Body of pancreas (tissue), 4 donors: ENCODE data around the gene DNAH2. TPM values are rescaled to one million over a fixed set of nuclear protein-coding genes. Genes with fewer than 3 reads are reported as not detected.
A peak's percentile ranks its signal among the peaks of the same experiment; 100 is the strongest.

Experiments
- ATAC-seq: fragments of 150-250 bp; one replicate; pipeline ENCODE4 v1.9.1; 2016
- DNase-seq, 4 donors: peaks; one replicate each; pipeline ENCODE4 v3.0.0-alpha.2; 2019
- H3K27ac ChIP-seq, 4 donors: fragments of 200-600 bp; sonication (generic); 1 replicate in 3 of 4; 2 replicates in 1 of 4; pipeline versions ENCODE4 v1.5.1 to v1.6.1; 2016 to 2019; ENCODE audit warnings: mild to moderate bottlenecking in 1 of 4, mixed read lengths in 1 of 4, moderate library complexity in 1 of 4
- H3K27me3 ChIP-seq, 2 donors: fragments of 200-600 bp; sonication (generic); one replicate each; pipeline ENCODE4 v1.6.0; 2016; ENCODE audit warnings: mild to moderate bottlenecking in 1 of 2
- H3K36me3 ChIP-seq, 2 donors: fragments of 200-600 bp; sonication (generic); replicated peaks in 1 of 2; 2 replicates each; pipeline ENCODE4 v1.5.1; 2016; ENCODE audit warnings: low read depth in 2 of 2; ENCODE audit not compliant: insufficient read depth in 1 of 2
- H3K4me1 ChIP-seq: fragments of 200-600 bp; sonication (generic); one replicate; pipeline ENCODE4 v1.6.0; 2016
- H3K4me3 ChIP-seq, 2 donors: fragments of 200-600 bp; sonication (generic); 1 replicate in 1 of 2; 2 replicates in 1 of 2; pipeline ENCODE4 v1.5.1; 2016 to 2019
- H3K9me3 ChIP-seq, 3 donors: fragments of 200-600 bp; sonication (generic); 1 replicate in 2 of 3; 2 replicates in 1 of 3; pipeline ENCODE4 v1.5.1; 2016
- POLR2A ChIP-seq, 3 donors: fragments of 450-650 bp; IDR thresholded peaks; one replicate each; pipeline ENCODE4 v1.6.1; 2016; ENCODE audit warnings: antibody characterized with exemption in 3 of 3, mild to moderate bottlenecking in 2 of 3
- WGBS, 2 donors: methylation state at CpG; one replicate each; pipeline ENCODE4 v1.1.5; 2017; 5-methylcytosine and 5-hydroxymethylcytosine counted together
- intact Hi-C: fragments of 100-400 bp; cut with DNase I; formaldehyde crosslinking; loops from one replicate; pipeline ENCODE4 v1.15.1; 2023
- total RNA-seq, 2 donors: library from RNA; depleted of rRNA; stranded (reverse); fragments of >200 nt; gene quantifications; one replicate each; pipeline ENCODE4 v1.1.0, GENCODE V29; 2016
- TF ChIP-seq, protein P1 (sequence below), 7 experiments: fragments of 450-650 bp in 4 of 7; fragments of 200-600 bp in 3 of 7; sonication (generic) in 3 of 7; IDR thresholded peaks; one replicate each; pipeline ENCODE4 v1.5.1; 2016 to 2019; ENCODE audit warnings: antibody characterized with exemption in 7 of 7

The DNAH2 gene
- total RNA-seq, 2 donors from 2014 or later = 0.26 to 0.66 TPM

DNA sequence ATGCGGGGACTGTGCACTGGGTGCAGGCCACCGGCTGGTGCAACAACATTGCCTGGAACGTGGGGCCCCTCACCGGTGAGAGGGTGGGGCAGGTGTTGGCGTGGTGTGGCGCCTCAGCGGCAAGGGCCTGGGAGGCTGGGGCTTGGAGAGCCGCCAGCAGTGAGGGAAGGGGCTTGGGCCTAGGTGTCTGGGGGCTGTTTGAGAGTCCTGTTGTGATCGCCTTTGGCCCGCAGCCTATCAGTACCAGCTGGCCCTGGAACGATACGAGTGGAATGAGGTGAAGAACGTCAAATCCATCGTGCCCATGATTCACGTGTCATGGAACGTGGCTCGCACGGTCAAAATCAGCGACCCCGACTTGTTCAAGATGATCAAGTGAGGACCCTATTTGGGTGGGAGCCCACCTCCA lies 134.7 kb downstream of the DNAH2 start:
- no peak for ATAC-seq
- H3K36me3 ChIP-seq = peaks cover 0 to 4% of the 10 kb centered on the region in 2 donors
- H3K27ac ChIP-seq = peak overlapping the region in 1 of 4 donors; percentile 60
- intact Hi-C loops = no loop called here
- H3K9me3 ChIP-seq = no peaks in the 10 kb centered on the region
- WGBS, 2 donors = 56 to 57% methylated on average over 19 to 20 of the region's 20 CpGs
- no peaks in the 10 kb centered on the region for H3K27me3 ChIP-seq
- no peak for TF ChIP-seq POLR2A (IDR thresholded peaks at IDR 0.05)
- TF ChIP-seq, protein P1, sequence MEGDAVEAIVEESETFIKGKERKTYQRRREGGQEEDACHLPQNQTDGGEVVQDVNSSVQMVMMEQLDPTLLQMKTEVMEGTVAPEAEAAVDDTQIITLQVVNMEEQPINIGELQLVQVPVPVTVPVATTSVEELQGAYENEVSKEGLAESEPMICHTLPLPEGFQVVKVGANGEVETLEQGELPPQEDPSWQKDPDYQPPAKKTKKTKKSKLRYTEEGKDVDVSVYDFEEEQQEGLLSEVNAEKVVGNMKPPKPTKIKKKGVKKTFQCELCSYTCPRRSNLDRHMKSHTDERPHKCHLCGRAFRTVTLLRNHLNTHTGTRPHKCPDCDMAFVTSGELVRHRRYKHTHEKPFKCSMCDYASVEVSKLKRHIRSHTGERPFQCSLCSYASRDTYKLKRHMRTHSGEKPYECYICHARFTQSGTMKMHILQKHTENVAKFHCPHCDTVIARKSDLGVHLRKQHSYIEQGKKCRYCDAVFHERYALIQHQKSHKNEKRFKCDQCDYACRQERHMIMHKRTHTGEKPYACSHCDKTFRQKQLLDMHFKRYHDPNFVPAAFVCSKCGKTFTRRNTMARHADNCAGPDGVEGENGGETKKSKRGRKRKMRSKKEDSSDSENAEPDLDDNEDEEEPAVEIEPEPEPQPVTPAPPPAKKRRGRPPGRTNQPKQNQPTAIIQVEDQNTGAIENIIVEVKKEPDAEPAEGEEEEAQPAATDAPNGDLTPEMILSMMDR (IDR thresholded peaks at IDR 0.05) = no peak
- H3K4me3 ChIP-seq = no peak overlapping the region
- peak in 1 of 4 donors; percentile 28 for DNase-seq
- peaks cover 34% of the 10 kb centered on the region for H3K4me1 ChIP-seq

DNA sequence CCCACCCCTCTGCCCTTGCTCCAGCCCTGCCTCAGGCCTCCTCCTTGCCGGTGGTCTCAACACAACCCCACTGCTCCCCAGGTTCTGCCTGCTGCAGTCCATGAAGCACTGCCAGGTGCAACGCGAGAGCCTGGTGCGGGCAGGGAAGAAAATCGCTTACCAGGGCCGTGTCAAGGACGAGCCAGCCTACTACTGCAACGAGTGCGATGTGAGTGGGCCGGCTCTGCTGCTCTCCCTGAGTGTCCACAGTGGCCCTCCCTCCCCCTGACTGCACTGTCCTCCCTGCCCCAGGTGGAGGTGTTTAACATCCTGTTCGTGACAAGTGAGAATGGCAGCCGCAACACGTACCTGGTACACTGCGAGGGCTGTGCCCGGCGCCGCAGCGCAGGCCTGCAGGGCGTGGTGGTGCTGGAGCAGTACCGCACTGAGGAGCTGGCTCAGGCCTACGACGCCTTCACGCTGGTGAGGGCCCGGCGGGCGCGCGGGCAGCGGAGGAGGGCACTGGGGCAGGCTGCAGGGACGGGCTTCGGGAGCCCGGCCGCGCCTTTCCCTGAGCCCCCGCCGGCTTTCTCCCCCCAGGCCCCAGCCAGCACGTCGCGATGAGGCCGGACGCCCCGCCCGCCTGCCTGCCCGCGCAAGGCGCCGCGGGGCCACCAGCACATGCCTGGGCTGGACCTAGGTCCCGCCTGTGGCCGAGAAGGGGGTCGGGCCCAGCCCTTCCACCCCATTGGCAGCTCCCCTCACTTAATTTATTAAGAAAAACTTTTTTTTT lies 135.6 kb downstream of the DNAH2 start:
- TF ChIP-seq POLR2A (IDR thresholded peaks at IDR 0.05) = no peak
- TF ChIP-seq, protein P1 (IDR thresholded peaks at IDR 0.05) = no peak
- no peak overlapping the region for H3K4me3 ChIP-seq
- DNase-seq (no peak), ATAC-seq (no peak)
- intact Hi-C loops = no loop called here
- 84 to 90% methylated on average over 34 of the region's 51 CpGs for WGBS, 2 donors
- H3K9me3 ChIP-seq = no peaks in the 10 kb centered on the region
- peaks cover 0 to 3% of the 10 kb centered on the region in 2 donors for H3K36me3 ChIP-seq
- no peak overlapping the region for H3K27ac ChIP-seq
- H3K27me3 ChIP-seq = no peaks in the 10 kb centered on the region
- H3K4me1 ChIP-seq = peaks cover 34% of the 10 kb centered on the region

DNA sequence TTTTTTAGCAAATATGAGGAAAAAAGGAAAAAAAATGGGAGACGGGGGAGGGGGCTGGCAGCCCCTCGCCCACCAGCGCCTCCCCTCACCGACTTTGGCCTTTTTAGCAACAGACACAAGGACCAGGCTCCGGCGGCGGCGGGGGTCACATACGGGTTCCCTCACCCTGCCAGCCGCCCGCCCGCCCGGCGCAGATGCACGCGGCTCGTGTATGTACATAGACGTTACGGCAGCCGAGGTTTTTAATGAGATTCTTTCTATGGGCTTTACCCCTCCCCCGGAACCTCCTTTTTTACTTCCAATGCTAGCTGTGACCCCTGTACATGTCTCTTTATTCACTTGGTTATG lies 136.1 kb downstream of the DNAH2 start:
- ATAC-seq (no peak), DNase-seq (no peak)
- Histone ChIP-seq H3K4me1 (peaks cover 40% of the 10 kb centered on the region), H3K36me3 (peaks cover 0 to 3% of the 10 kb centered on the region in 2 donors), H3K9me3 (no peaks in the 10 kb centered on the region), H3K4me3 (no peak overlapping the region), H3K27ac (no peak overlapping the region), H3K27me3 (no peaks in the 10 kb centered on the region)
- TF ChIP-seq, protein P1 (IDR thresholded peaks at IDR 0.05) = no peak
- no peak for TF ChIP-seq POLR2A (IDR thresholded peaks at IDR 0.05)
- intact Hi-C loops = no loop called here
- WGBS, 2 donors = 80 to 89% methylated on average over 21 of the region's 21 CpGs

DNA sequence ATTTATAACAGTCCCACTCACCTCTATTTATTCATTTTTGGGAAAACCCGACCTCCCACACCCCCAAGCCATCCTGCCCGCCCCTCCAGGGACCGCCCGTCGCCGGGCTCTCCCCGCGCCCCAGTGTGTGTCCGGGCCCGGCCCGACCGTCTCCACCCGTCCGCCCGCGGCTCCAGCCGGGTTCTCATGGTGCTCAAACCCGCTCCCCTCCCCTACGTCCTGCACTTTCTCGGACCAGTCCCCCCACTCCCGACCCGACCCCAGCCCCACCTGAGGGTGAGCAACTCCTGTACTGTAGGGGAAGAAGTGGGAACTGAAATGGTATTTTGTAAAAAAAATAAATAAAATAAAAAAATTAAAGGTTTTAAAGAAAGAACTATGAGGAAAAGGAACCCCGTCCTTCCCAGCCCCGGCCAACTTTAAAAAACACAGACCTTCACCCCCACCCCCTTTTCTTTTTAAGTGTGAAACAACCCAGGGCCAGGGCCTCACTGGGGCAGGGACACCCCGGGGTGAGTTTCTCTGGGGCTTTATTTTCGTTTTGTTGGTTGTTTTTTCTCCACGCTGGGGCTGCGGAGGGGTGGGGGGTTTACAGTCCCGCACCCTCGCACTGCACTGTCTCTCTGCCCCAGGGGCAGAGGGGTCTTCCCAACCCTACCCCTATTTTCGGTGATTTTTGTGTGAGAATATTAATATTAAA lies 136.7 kb downstream of the DNAH2 start:
- intact Hi-C loops = no loop called here
- no peak for ATAC-seq
- peak overlapping the region in 1 of 4 donors; percentile 96 for H3K27ac ChIP-seq

More for the DNA sequence above, 136.7 kb downstream of the DNAH2 start:
- peaks cover 46% of the 10 kb centered on the region for H3K4me1 ChIP-seq
- no peaks in the 10 kb centered on the region for H3K9me3 ChIP-seq
- peak in 1 of 4 donors; percentile 24 for DNase-seq
- peaks cover 0 to 3% of the 10 kb centered on the region in 2 donors for H3K36me3 ChIP-seq
- H3K4me3 ChIP-seq = no peak overlapping the region
- TF ChIP-seq POLR2A (IDR thresholded peaks at IDR 0.05) = no peak
- TF ChIP-seq, protein P1 (IDR thresholded peaks at IDR 0.05) = no peak
- H3K27me3 ChIP-seq = no peaks in the 10 kb centered on the region
- WGBS, 2 donors = 74 to 79% methylated on average over 31 of the region's 31 CpGs
